NCI-H2227 (cell line): Measurements from ENCODE around the gene L3HYPDH.

Experiments
- DNase-seq: peaks from one replicate; lab custom pipeline; 2025; ENCODE audit not compliant: unreplicated experiment; lab: John Stamatoyannopoulos, UW

Gene L3HYPDH

DNA sequence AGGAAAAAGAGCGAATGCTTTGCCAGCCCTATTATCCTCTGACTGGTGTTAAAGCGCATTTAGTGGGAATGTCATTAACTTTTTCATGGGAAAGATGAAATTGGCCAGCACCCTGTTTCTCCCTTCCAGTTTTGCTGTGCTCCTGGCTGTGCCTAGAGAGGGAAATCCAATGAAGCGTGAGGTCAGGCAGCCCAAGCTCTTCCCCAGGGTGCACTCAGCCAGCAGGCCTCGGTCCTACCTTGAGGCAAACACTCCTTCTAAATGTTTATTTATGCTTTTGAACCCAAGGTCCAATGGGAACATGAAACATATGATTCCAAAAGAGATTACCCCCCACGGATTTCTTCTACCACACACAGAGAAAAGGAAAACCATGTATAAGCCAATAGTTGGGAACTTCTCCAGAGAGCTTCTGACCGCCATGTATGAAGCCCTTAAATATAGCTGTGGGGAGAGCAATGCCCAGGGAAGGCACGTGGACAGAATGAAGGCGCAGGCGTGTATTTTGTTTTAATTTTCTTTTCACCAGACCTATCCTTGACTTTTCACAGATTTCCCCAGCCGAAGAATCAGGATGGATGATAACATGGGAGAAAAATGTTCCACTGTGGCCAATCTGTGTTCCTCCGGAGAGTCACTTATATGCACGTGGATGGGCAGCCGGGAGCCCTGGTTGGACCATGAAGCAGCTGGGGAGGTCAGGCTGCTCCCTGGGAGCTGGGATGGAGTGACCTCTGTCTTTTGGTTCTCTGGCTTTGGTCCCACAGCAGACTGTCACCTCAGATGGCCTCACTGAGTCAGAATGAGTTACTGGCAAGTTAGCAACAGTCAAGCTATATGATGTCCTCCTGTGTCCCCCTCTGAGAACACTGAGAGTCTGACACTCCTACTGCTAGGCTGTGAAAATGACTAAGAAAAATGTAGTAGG, 56.3 kb downstream of the L3HYPDH start:
- DNase-seq = no peak

DNA sequence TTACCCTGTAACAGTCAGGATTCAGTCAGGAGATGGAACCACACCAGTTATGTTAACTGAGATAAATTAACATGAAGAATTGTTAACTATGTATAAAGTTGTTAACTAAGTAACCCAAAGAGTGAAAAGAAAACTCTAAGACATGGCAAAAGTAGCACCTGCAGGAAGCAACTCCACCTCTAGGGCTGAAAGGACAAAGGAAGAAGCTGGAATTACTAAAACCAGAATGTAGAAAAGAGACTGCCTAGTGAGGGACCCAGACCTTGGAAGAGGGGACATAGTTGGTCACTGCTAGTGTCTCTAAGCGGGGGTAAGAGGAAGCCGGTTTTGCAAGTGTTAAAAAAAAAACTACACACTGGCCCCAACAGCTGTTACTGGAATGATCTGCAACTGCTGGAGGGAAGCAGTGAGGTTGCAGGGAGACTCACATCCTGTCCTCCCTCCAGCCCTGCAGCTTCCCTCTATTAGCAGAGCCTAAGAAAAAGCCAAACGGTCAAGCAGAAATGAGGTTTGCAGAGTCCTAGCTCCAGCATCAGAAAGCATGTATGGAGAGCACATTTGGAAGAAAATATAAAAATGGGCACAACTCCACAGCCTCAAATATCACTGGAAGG, 58.8 kb downstream of the L3HYPDH start:
- DNase-seq = no peak

DNA sequence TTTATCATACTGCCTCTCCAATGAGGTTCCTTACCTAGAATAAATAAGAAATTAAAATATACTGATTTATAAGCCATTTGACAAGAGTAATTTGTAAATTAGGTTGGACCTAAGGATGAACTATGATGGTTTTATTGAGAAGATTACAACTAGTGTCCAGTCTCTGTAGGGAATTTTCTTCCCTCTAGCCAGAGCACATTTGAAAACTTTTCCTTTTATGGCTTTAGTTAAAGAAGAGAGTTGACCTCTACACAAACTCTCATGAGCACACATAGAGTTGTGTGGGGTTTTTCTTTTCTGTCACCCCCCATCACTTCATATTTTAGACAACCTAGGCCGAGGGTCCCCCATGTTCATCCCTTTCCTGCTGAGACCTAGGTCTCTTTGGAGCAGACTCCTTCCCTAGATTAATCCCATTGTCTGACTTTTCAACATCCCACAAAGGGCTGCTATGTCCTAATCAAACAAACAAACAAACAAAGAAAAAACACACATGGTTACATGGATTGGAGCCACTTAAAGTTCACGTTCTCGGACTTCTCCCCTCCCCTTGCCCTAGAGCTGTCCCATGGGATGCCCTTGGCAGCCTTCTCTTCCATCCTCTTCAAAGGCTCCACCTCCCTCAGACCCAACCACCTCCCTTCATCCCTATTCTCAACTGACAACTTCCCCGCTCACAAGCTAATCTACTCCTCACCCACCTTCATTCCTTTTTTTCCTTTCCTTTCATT, 59.7 kb downstream of the L3HYPDH start:
- no peak for DNase-seq
